ENCODE measurements around the gene METTL2B.
"Not testable (repeated sequence)": the region's sequence is repeated elsewhere in the genome, so short reads cannot be mapped to it uniquely, and the experiment has no call there.

DNA sequence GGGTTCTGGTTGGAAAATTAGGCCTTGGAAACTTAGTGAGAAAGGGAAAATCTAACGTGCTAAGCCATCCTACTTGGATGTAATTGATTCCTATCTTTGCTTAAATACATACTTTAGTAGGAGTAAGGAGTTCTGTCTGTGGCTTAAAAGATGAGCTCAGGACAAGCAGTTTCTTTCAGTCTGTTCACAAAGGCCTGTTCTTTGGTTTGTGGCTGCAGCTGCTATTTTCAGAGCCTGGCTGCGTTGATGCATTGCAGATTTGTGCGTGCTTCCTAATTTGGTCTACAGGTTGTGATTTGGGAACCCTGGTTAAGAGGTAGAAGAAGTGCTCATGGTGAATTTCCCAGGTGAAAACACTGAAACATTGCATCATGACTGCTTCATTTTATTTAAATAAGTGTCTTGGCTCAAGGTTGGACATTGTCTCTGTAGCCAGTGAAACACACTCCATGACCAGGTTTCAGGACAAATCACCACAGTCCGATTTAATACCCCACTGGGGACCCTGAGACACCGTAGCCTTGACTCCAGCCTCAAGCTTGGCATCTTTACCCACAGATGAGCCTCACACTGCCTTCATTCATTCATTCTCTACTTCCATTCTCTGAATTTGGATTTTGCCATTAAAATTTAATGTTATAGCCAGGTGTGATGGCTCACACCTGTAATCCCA lies 30.9 kb downstream of the METTL2B start:
- not testable (repeated sequence) for TF ChIP-seq EZH2 (IDR thresholded peaks at IDR 0.05; ENCODE audit: insufficient read depth, poor library complexity, severe bottlenecking); EZH2phosphoT487 (IDR thresholded peaks at IDR 0.05; ENCODE audit: insufficient read depth, low read depth)
